ENCODE measurements around the gene XRCC1. TPM values are rescaled to one million over a fixed set of nuclear protein-coding genes. Genes with fewer than 3 reads are reported as not detected.
"Not testable (repeated sequence)": the region's sequence is repeated elsewhere in the genome, so short reads cannot be mapped to it uniquely, and the experiment has no call there.

XRCC1 gene
- total RNA-seq, 2 experiments from 2014 or later, result 25.1 to 26.2 TPM

GRCh38 chr19:43607238-43608205 lies 32.2 kb upstream of the XRCC1 start:
- no peak overlapping the region for H3K4me3 ChIP-seq (ENCODE audit: low read length)

GRCh38 chr19:43606569-43607229 lies 31.4 kb upstream of the XRCC1 start:
- Mint-ChIP-seq H3K4me3 (no peak overlapping the region), H3K9me3 (no peaks in the 10 kb centered on the region), H3K36me3 (ENCODE audit: low read depth) (peaks cover 25% of the 10 kb centered on the region), H3K27me3 (no peaks in the 10 kb centered on the region), H3K27ac (peak overlapping the region; percentile 47), H3K4me1 (ENCODE audit: low read depth) (peaks cover 6% of the 10 kb centered on the region)
- intact Hi-C loops (cut with DNase I, micrococcal nuclease), result no loop called here
- H3K27me3 ChIP-seq (ENCODE audit: control insufficient read depth in 1 of 2, insufficient read depth in 2 of 2, low read length in 2 of 2), result no peaks in the 10 kb centered on the region
- H3K27ac ChIP-seq (ENCODE audit: low read depth in 1 of 2, low read length in 2 of 2), result no peak overlapping the region
- no peak overlapping the region for H3K4me3 ChIP-seq (ENCODE audit: low read length)
- H3K36me3 ChIP-seq (ENCODE audit: insufficient read depth, low read length), result peaks cover 23% of the 10 kb centered on the region
- CTCF ChIA-PET, result interaction anchor here (1.9 kb wide), 1 partner anchor 12 kb away, joined by 4 read pairs; no protein-coding TSS in a partner anchor
- POLR2A ChIA-PET, result interaction anchor here (1.1 kb wide), 1 partner anchor 11 kb away, joined by 4 read pairs; the partner anchor contains the start of gene IRGQ
- TF ChIP-seq, protein P1, sequence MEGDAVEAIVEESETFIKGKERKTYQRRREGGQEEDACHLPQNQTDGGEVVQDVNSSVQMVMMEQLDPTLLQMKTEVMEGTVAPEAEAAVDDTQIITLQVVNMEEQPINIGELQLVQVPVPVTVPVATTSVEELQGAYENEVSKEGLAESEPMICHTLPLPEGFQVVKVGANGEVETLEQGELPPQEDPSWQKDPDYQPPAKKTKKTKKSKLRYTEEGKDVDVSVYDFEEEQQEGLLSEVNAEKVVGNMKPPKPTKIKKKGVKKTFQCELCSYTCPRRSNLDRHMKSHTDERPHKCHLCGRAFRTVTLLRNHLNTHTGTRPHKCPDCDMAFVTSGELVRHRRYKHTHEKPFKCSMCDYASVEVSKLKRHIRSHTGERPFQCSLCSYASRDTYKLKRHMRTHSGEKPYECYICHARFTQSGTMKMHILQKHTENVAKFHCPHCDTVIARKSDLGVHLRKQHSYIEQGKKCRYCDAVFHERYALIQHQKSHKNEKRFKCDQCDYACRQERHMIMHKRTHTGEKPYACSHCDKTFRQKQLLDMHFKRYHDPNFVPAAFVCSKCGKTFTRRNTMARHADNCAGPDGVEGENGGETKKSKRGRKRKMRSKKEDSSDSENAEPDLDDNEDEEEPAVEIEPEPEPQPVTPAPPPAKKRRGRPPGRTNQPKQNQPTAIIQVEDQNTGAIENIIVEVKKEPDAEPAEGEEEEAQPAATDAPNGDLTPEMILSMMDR (IDR thresholded peaks at IDR 0.05), result no peak
- no peaks in the 10 kb centered on the region for H3K9me3 ChIP-seq (ENCODE audit: control insufficient read depth in 1 of 2, insufficient read depth in 1 of 2, low read length in 2 of 2)
- H3K4me1 ChIP-seq (ENCODE audit: insufficient read depth, low read length), result no peaks in the 10 kb centered on the region
- ATAC-seq (ENCODE audit: poor library complexity) (no peak), DNase-seq (no peak)

More at GRCh38 chr19:43607238-43608205, 32.2 kb upstream of the XRCC1 start:
- no peaks in the 10 kb centered on the region for H3K4me1 ChIP-seq (ENCODE audit: insufficient read depth, low read length)
- TF ChIP-seq, protein P1 (IDR thresholded peaks at IDR 0.05), result no peak
- peaks cover 25% of the 10 kb centered on the region for H3K36me3 Mint-ChIP-seq (ENCODE audit: low read depth)
- CTCF ChIA-PET, result interaction anchor here (1.9 kb wide), 1 partner anchor 13 kb away, joined by 4 read pairs; no protein-coding TSS in a partner anchor
- no peak for ATAC-seq (ENCODE audit: poor library complexity)
- H3K9me3 Mint-ChIP-seq, result no peaks in the 10 kb centered on the region
- no peak overlapping the region for H3K4me3 Mint-ChIP-seq
- intact Hi-C loops (cut with DNase I, micrococcal nuclease), result no loop called here
- no peak for DNase-seq
- no peak overlapping the region for H3K27ac ChIP-seq (ENCODE audit: low read depth in 1 of 2, low read length in 2 of 2)
- POLR2A ChIA-PET, result interaction anchor here (1.1 kb wide), 1 partner anchor 12 kb away, joined by 4 read pairs; the partner anchor contains the start of gene IRGQ
- no peaks in the 10 kb centered on the region for H3K9me3 ChIP-seq (ENCODE audit: control insufficient read depth in 1 of 2, insufficient read depth in 1 of 2, low read length in 2 of 2)
- H3K27me3 ChIP-seq (ENCODE audit: control insufficient read depth in 1 of 2, insufficient read depth in 2 of 2, low read length in 2 of 2), result no peaks in the 10 kb centered on the region
- H3K4me1 Mint-ChIP-seq (ENCODE audit: low read depth), result peaks cover 10% of the 10 kb centered on the region
- H3K27me3 Mint-ChIP-seq, result no peaks in the 10 kb centered on the region
- peak overlapping the region; percentile 47 for H3K27ac Mint-ChIP-seq
- peaks cover 28% of the 10 kb centered on the region for H3K36me3 ChIP-seq (ENCODE audit: insufficient read depth, low read length)

- POLR2A ChIA-PET, result no interaction called here
- CTCF ChIA-PET, result interaction anchor here (1.9 kb wide), 1 partner anchor 11 kb away, joined by 4 read pairs; no protein-coding TSS in a partner anchor
- peaks cover 5% of the 10 kb centered on the region for H3K4me1 Mint-ChIP-seq (ENCODE audit: low read depth)
Measured at GRCh38 chr19:43605875-43606568, 30.7 kb upstream of the XRCC1 start.

GRCh38 chr19:43600326-43600725 lies 25.0 kb upstream of the XRCC1 start:
- H3K9me3 Mint-ChIP-seq; H3K27me3 Mint-ChIP-seq; H3K27me3 ChIP-seq (ENCODE audit: control insufficient read depth in 1 of 2, insufficient read depth in 2 of 2, low read length in 2 of 2); POLR2A ChIA-PET; H3K4me3 ChIP-seq (ENCODE audit: low read length); DNase-seq; intact Hi-C loops (cut with DNase I, micrococcal nuclease); ATAC-seq (ENCODE audit: poor library complexity); H3K9me3 ChIP-seq (ENCODE audit: control insufficient read depth in 1 of 2, insufficient read depth in 1 of 2, low read length in 2 of 2); H3K27ac ChIP-seq (ENCODE audit: low read depth in 1 of 2, low read length in 2 of 2); H3K4me3 Mint-ChIP-seq: not testable (repeated sequence)
- Mint-ChIP-seq H3K4me1 (ENCODE audit: low read depth) (peaks cover 32% of the 10 kb centered on the region), H3K27ac (peak overlapping the region; percentile 30), H3K36me3 (ENCODE audit: low read depth) (peaks cover 58% of the 10 kb centered on the region)
- CTCF ChIA-PET, result interaction anchor here (1.1 kb wide), 1 partner anchor 26 kb away, joined by 4 read pairs; no protein-coding TSS in a partner anchor
- peaks cover 31% of the 10 kb centered on the region for H3K36me3 ChIP-seq (ENCODE audit: insufficient read depth, low read length)
- peaks cover 24% of the 10 kb centered on the region for H3K4me1 ChIP-seq (ENCODE audit: insufficient read depth, low read length)

More at GRCh38 chr19:43605875-43606568, 30.7 kb upstream of the XRCC1 start:
- intact Hi-C loops (cut with DNase I, micrococcal nuclease), result no loop called here
- H3K9me3 ChIP-seq (ENCODE audit: control insufficient read depth in 1 of 2, insufficient read depth in 1 of 2, low read length in 2 of 2), result no peaks in the 10 kb centered on the region
- TF ChIP-seq, protein P1 (IDR thresholded peaks at IDR 0.05), result no peak
- no peak overlapping the region for H3K4me3 ChIP-seq (ENCODE audit: low read length)
- DNase-seq (no peak), ATAC-seq (ENCODE audit: poor library complexity) (no peak)
- H3K27me3 ChIP-seq (ENCODE audit: control insufficient read depth in 1 of 2, insufficient read depth in 2 of 2, low read length in 2 of 2), result no peaks in the 10 kb centered on the region
- H3K4me1 ChIP-seq (ENCODE audit: insufficient read depth, low read length), result no peaks in the 10 kb centered on the region
- H3K27ac ChIP-seq (ENCODE audit: low read depth in 1 of 2, low read length in 2 of 2), result no peak overlapping the region
- H3K36me3 Mint-ChIP-seq (ENCODE audit: low read depth), result peaks cover 30% of the 10 kb centered on the region
- no peaks in the 10 kb centered on the region for H3K27me3 Mint-ChIP-seq
- no peaks in the 10 kb centered on the region for H3K9me3 Mint-ChIP-seq
- peak overlapping the region; percentile 66 for H3K27ac Mint-ChIP-seq
- peaks cover 21% of the 10 kb centered on the region for H3K36me3 ChIP-seq (ENCODE audit: insufficient read depth, low read length)
- no peak overlapping the region for H3K4me3 Mint-ChIP-seq

All from CD4-positive, alpha-beta T cell (primary cell).